IPS-NIHi7 (cell line): ENCODE data around the gene GFPT1.

ENCODE experiments used
- DNase-seq: peaks from one replicate; pipeline ENCODE4 v3.0.0; 2012; ENCODE audit warnings: mixed read lengths; ENCODE audit errors: extremely low spot score

The GFPT1 gene

DNA sequence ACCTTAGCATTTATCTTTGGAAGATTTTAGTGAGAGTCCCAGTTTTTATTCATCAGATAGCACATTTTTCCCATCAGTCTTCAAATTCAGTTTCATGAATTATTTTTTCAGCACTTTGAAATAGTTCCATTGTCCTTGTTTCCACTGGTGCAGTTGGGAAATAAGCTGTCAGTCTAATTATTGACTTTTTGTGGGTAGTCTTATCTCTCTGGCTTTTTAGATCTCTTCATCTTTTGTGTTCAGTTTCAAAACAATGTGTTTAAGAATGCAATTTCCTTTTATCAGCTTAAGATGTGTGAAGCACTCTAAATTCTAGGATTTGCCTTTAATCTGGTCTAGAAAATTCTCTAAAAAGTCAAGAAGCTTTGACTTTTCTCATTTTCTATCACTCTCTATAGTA, 70.5 kb downstream of the GFPT1 start:
- no peak for DNase-seq

DNA sequence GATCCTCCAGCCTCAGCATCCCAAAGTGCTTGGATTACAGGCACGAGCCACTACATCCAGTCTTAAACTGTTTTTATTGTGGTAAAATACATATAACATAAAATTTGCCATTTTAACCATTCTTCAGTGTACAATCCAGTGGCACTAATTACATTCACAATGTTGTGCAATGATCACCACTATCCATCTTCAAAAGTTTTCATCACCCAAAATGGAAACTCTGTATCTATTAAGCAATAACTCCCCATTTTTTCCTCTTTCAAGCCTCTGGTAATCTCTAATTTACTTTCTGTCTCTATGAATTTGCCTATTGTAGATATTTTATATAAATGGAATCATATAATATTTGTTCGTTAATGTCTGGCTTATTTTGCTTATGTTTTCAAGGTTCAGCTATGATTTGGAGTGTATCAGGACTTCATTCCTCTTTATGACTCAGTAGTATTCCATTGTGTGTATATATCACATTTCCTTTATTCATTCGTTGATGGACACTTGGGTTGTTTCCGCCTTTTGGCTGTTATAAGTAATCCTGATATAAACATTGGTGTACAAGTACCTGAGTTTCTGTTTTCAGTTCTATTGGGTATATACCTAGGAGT, 71.8 kb downstream of the GFPT1 start:
- no peak for DNase-seq

DNA sequence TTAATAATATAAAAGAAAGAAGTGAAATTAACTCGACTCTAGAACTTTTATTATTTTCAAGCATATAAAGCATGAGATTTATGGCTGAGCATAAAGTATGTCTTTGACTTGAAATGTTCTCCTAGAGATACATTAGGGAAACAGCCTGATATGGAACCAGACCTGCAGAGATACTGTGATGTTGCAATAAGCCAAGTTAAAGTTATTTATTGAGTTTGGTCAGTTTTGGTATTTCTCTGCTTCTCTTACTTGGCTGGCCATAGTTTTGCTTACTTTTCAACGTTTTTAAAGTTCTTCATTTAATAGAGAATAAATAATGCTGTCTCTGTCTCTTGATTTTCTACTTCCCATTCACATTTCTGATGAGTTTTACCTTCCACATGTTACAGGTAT, 76.0 kb downstream of the GFPT1 start:
- DNase-seq, result no peak

DNA sequence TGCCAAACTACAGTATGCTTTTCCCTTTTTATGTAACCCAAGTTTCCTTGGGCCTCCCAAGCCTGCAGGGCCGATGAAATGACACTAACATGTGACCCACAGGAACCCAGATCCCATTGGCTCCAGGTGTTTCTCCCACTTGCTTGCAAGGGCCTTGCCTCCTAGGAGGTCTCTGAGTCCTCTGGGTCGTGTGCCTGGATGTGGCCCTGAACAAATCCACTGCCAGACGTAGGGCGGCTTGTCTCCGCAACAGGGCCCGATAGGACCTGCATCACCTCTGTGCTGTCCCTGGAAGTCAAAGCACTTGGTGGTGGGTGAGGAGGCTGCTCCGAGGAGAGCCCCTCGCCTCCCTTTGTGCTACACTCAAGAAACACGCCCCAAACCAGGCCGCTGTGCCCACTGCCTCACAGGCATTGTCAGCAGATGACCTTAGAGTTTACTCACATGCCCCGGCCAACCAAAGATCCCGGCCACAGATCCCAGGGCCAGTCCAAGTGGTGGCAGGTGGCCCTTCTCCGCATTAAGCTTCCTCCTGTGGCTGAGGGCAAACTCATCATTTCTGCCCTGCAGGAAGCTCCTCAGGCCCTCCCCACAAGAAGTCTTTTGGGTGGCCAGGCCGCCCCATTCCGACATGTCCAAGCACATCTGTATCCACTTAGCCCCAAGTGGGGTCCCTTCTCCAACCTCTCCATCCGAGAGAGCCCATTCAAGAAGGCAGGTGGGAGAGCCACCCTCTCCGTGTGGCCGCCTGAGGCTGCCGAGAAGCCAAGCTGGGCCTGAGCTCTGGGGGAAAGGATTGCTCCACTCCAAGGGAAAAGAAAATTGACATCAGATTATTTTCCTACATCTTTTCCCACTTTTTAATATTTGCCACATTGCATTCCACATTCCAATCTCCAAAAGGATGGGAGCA, 76.7 kb downstream of the GFPT1 start:
- DNase-seq, result no peak

DNA sequence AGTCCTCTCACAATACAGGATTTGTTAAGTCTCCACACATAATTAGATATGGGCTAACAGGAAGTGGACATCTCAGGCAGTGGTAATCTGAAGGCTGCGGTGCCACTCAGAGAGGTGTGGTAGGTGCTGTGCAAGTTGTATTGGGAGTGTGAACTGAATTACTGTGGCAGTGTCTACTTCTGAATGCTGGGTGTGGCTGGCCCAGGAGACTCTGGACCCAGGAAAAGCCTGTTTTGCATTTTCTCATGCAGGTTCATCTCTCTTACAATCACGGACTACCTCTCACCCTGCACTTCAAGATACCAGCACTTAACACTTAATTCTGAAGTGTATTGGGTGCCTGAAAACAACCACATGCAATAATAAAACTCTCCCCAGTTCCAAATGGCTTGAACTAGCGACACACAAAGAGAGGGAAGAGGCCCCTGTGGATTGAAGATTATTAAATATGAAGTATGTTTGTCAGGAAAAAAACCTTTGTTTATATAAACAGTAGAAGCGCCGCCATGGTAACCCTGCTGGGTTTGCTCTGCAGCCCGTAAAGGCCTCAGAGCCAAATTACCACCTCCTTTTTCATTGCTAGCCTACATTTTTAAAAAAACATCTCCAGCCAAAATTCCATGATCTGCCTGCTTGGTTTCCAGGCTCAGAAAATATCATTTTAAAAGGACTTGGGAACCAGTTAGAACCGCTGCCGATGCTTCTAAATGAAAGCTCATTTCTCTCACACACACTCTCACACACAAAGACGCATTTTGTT, 77.5 kb downstream of the GFPT1 start:
- no peak for DNase-seq

DNA sequence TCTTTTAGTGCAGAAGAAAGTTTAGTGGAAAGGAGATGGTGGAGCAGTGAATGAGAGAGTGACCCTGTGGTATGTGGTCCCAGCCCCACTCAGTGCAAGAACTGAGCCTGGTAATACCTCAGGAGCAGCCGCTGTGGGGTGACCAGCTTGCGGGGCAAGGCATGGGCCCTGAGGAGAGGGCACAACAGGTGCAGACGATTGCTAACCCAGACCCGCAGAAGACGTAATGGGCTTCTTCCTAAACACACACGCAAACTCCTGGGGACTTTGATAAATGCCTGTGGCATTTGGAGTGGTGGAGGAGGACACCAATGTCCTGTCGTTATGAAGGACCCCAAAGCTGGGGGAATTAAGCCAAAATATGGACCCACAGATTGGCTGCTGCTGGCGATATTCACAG, 78.7 kb downstream of the GFPT1 start:
- DNase-seq, result no peak

DNA sequence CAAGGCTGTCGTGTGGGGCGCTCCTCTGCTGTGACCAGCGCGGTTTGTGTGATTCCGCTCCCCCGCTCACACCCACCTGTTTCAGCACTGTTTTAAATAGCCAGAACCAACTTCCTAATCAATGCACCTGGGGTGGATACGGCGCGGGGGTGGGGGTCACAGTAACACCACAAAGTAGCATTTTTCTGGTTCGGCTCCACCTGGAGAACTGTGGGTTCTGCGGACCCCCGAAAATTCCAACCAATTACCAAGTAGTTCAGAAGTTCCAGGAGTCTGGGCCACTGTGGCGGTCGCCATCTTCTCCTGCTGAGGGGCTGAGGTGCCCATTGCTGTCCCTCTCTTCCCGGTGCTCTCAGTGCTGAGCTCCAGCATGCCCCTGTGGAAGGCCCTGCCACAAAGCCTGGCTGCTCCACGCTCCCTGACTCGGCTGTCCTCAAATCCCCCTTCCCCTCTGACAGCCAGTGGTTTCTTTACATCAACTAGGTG, 79.4 kb downstream of the GFPT1 start:
- DNase-seq, result no peak

DNA sequence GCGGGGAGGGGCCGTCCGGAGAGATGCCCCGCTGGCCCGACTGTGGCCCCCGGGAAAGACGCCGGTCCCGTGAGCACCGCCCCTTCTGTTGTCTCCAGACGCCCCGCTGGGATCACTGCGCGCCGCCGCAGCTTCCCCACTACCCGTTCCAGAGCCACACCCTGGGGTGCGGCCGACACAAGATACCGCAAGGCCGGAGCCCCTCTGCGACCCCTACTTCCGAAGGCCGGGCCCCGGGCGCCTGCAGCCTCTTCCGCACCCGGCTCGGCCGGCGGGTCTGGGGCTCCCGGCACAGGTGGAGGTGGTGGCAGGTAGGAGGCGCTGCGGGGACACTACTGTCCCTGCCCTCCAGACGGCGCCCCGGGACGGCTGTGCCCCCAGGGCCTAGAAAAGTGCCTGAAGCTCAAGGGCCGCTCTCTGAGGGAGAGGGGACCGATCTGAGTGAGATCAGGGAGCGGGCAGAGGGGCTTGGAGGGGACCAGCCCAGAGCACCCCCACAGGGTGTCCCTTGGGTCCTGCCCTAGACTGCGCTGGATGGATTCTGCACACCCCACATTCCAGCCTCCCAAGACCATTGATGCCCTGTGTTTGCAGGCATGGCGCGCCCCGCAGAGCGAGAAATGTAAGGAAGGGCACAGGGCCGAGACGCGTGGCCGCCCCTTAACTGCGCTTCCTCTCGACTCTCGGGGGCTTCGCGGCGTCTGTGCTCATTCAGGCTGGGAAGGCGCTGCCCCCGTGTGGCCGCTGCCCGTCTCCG, 80.0 kb downstream of the GFPT1 start:
- DNase-seq, result peak; percentile 94

DNA sequence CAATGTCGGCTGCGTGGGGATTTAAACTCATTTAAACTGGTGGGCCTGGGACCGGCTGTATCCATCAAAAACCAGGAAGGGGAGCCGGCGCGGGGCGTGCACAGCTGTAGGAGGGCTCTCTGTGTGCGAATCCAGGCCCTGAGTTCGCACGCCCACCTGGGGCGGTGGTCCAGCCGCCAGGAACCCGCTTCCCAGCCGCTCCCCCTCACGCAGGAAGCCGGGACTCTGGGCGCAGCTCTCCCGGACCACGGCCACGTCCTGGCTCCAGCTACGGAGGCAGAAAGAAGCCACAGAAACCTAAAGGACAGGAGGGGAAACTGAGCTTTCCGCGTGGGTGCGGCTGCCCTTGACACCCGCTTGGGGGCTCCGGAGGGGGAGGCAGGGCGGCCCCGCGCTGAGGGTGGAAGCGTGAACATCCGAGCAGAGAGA, 80.6 kb downstream of the GFPT1 start:
- peak; percentile 67 for DNase-seq

DNA sequence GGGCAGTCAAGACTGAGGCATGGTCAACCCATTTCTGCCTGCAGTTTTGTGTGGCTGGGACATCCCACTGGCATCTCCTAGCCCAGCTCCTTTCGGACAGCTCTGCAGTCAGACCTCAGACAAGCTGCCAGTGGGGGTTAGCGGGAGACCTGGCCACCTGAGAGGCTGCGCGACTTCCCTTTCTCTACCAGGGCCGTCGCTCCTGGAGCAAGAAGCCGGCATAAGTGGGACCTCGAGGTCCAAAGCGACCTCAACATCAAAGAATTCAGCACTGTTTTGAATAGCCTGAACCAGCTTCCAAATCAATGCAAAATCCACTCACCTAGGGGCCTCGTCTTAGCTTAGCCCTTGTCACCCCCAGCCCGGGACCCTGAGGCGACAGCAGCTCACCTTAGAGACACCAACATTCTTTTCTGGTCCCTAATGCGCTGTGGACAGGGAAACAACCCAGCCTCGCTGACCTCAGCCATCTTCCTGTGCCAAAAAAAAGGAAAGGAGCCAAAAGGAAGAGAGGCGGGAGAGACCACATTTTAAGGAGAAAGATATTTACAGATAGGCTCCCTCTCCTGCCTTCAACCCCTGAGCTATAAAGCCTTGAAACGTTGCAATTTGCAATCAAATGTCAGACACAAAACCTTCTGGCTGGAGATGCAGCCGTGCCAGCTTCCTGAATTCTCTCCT, 81.2 kb downstream of the GFPT1 start:
- peak; percentile 38 for DNase-seq

DNA sequence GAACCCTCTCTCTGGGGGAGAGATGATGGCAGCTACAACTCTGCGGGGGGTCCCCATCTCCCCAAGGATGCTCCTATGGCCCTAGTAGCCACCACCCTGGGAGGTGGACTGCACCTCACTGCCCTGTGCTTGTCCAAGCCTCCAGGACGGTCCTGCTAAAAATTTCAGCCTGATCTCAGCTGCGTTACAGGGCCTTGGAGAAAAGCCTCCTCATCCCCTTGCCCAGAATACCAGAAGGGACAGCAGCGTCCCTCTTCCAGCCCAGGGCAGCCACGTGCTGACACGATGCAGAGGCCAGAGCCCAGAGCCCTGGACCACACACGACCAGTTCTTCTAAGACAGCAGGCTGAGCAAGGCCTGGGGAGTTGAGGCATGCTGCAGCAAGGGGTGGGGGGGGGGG, 81.9 kb downstream of the GFPT1 start:
- no peak for DNase-seq

DNA sequence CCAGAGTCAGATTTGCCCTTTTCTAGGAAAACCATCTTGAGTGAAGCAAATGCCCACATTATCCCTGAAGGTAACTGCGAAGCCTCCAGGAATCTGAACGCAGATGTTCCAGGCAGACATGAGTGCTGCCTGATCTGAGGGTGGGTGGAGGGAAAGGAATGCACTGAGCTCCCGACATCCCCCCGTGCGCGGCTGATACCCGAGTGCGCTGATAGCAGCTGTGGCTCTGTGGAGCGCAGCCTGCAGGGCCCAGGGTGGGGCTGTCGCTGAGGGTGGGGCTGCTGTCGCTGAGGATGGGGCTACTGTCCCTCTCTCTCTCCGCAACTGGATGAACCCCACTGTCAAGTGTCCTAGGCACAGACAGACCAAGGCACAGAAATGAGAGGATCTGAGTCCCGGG, 82.4 kb downstream of the GFPT1 start:
- DNase-seq, result no peak

DNA sequence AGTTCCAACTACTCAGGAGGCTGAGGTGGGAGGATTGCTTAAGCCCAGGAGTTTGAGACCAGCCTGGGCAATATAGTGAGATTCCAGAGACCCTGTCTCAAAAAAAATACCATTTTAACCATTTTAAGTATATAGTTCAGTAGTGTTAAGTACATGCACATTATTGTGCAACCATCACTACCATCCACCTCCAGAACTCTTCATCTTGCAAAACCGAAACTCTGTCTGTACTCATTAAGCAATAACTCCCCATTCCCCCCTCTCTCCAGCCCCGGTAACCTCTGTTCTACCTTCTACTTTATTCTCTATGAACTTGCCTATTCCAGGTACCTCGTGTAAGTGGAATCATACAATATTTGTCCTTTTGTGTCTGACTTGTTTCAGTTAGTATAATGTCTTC, 86.4 kb downstream of the GFPT1 start:
- no peak for DNase-seq

DNA sequence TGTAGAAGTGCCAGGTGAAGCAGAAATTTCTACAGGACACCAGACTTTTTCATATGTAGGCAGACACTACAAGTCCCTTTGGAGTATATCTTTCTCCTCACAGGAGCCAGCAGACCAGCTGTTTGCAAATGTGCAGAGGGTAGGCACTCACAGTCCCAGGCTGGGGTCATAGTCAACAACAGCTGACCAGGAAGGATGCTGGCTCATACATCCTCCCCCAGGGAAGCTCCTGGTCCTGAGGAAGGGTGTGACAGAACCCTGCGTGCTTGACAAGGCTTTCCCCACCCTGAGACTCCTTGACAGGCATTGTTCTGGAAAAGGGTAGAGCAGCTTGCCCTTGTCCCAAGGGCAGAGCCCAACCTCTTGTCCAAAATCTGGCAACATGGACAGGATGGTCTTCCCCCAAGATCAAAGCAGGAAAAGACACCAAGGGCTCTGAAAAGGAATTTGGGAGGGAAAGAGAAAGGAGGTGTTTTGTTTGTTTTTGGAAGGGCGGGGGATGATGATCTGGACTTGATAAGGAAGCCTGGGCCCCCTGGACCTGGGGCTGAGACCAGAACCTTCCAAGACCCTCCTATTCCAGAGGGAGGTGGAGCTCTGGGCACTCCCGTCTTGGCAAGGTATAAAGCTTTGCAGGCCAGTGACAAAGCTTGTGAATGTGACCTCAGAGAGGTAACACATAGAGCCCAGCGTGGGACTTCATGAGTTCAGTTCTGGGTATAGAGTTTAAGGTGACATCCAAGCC, 87.1 kb downstream of the GFPT1 start:
- no peak for DNase-seq

DNA sequence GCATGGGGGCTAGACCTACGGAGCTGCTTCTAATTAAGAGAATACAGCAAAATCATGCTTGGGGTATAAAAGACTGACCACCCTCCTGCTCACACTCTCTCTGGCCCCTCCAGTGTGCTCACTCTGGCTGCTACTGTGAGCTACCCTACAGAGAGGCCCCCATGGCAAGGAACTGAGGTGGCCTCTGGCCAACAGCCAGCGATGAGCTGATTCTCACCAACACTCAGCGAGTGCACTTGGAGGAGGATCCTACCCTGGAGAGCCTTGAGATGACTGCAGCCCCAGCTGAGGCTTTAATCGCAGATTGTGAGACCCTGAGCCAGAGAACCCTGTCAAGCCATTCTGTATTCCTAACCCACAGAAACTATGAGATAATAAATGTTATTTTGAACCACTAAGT, 88.2 kb downstream of the GFPT1 start:
- no peak for DNase-seq

DNA sequence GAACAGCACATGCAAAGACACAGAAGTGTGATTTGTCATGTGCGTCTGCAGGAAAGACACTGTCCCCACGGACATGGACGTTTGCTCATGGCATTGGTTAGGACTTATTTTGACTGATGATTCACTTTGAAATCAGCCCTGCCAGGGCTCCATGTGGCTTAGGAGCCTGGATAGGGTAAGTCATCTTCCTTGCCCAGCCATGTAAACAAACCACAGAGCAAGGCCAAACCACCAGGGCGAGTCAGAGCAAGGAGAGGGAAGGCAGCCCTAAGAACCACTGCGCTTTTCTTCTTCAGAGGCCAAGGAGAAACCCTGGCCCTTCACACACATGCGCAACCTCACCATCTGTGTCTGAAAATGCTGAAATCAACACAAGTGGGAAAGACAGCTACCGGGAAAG, 88.8 kb downstream of the GFPT1 start:
- DNase-seq, result no peak

DNA sequence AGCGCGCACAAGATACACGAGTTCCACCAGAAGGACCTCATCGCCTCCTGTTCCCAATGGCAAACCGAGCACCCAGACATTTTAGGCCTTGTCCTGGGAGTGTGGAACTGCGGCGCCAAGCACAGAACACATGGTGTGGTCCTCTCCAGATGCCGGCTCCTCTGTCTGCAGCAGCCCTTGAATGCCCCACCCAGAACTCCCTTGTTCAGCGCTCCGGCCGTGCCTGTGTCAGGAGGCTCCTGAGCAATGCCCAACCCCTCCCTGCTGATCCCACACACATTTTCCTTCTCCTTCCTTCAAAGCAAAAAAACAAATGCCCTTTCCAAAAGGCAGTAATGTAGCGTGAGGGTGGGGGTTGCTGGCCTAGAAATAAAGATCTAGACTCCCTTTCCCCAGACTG, 89.8 kb downstream of the GFPT1 start:
- DNase-seq, result no peak

DNA sequence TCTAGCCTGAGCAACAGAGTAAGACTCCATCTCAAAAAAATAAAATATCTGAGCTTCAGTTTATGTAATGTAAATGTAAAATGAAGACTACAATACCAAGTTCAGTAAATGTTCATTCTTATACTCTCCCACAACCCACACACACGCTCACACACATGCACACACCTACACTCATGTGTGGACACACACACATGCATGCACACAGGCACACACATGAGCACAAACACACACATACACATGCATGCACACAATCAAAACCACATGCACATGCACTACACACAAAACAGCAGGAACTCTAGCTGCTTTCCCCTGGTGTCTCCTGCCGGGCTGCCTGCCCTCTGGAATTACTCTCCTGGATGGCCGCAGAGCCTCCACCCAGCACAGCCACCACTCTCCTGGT, 90.6 kb downstream of the GFPT1 start:
- DNase-seq, result no peak

DNA sequence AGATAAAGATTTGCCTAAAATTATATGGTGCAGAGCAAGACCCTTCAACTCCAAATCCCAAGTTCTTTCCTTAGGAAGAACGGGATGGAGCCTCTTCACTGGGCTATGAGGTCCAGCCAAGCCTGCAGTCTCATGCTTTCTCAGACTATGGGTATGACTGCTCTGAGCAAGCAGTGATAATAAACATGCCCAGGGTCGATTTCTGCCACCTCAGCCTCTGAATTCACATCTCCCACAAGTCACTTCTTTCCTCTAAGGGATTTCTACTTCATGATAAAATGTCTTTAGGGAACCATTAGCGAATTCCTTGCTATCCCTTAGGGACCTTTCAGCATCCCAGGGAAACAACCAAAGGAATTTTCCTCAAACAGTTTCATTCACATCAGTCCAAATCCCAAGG, 94.8 kb downstream of the GFPT1 start:
- DNase-seq, result no peak

DNA sequence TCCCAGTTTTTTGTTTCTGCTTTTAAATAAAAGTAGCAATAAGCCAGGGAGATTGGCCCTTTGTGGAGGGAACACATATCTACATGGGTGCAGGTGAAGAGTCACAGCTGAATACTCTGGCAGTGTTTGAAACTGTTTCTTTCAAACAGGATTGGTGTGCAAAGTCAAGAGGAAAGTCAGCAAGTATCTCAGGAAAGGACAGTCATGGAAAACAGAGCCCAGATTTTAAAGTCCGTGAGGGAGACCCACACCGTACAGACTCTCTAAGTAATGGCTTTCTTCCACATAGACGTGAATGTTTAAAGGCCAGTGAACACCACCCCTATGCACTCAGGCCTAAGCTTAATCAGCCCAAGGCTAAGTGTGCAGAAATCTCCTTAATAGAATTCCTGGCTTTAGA, 95.3 kb downstream of the GFPT1 start:
- DNase-seq, result no peak
